Measurements from ENCODE around the gene ADK.
"Not testable (repeated sequence)": the region's sequence is repeated elsewhere in the genome, so short reads cannot be mapped to it uniquely, and the experiment has no call there.

ADK gene

DNA sequence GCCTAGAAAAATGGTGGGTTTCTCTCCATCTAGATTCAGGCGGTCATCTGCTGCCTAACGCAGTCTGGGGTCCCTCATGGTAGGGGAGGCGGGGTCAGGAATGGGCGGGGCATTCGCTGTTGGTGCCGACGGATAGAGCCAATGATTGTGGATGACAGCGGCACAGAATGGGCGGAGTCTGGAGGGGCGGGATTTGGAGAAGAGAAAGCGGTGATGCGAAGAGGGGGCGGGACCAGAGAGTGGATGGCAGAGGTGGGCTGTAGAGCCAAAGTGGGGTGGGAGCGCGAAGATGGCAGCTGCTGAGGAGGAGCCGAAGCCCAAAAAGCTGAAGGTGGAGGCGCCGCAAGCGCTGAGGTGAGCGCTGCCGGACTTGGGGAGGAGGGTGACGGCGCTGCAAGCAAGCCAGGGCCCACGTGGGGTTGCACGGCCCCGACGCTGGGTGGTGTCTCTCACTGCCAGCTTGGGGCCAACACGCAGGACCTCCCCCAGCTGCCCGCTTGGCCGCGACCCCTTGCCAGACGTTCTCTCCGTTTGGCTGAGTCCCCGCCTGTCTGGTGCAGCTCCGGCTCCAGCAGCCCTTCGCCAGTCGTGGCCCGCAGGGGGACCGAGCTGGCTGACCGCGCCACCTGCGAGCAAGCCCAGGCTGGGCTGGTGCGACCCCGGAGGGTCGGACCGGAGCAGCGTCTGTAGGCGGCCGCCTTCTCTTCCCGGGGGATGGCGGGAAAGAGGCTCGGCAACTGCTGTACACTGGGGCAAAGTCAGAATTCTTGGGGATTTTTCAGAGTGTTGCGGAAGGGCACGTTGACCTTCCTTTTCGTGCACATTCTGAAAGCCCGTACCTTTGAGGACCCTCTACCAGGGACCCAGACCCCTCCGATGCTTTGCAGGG is at the start of gene ADK:
Gene ADK, plus strand, starts transcription at position 232 of the 889 bp plus-strand sequence. Its CDS starts 58 bp downstream, at position 290.
- peak; percentile 97 for DNase-seq (ENCODE audit: low spot score)

- peak; percentile 38 for DNase-seq (ENCODE audit: low spot score)
Measured at GRCh38 chr10:74103560-74104258, 47.3 kb upstream of the ADK start.

DNA sequence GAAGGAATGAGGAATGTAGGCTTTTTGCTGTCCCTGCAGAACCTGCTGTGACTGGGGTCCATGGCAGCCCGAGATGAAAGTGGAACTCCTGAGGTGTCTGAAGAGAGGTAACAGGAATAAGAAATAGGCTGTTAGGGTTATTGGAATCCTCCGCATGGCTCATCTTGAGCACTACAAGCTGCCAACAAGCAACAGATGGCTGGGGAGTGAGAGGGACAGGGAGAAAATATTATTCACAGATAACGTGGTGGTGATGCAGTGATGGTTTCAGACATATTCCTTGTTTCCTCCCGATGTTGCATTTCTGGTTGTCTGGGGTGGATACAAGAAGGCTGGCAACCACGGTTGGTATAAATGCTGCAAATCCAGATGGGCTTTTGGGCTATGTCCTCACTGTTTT is 46.5 kb upstream of the ADK start:
- no peak for DNase-seq (ENCODE audit: low spot score)

- DNase-seq (ENCODE audit: low spot score) = no peak
Measured at GRCh38 chr10:74104996-74105395, 46.0 kb upstream of the ADK start.

DNA sequence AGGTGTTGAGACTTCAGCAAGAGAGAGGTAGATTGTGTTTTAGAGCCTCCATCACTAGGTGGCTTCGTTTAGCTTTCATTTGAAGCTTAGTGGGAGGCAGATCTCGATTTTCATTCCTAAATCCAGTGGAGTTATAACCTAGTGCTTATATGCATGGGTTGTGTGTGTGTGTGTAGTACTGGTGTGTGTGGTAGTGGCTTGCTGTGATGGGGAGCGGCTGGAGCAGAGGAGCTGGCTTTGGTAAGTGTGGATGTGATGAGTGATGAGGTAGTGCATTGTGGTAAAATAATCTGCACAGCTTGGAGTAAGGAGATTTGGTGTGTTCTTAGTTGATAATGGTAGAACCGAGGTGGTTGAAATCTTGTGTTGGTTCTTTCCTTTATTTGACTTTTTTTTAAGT is 43.6 kb upstream of the ADK start:
- DNase-seq (ENCODE audit: low spot score) = no peak

- no peak for DNase-seq (ENCODE audit: low spot score)
Measured at GRCh38 chr10:74109452-74109851, 41.6 kb upstream of the ADK start.

GRCh38 chr10:74110120-74110519 is 40.9 kb upstream of the ADK start:
- DNase-seq (ENCODE audit: low spot score) = no peak

DNA sequence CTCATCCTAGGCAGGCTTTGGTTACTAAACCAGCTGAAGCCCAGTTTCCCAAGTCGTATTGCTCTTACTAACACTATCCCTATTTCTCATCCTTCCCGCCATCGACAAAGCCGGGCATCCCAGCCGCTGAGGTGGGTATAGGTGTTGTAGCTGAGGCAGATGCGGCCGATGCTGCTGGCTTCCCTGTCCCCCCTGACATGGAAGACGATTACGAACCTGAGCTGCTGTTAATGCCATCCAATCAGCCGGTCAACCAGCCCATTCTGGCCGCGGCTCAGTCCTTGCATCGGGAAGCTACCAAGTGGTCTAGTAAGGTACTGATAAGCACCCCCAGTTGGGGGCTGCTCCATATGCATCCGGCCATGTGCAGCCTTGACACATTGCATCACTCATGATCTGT is 39.2 kb upstream of the ADK start:
- DNase-seq (ENCODE audit: low spot score) = no peak

- peak; percentile 73 for DNase-seq (ENCODE audit: low spot score)
Measured at GRCh38 chr10:74113546-74113945, 37.5 kb upstream of the ADK start.

DNA sequence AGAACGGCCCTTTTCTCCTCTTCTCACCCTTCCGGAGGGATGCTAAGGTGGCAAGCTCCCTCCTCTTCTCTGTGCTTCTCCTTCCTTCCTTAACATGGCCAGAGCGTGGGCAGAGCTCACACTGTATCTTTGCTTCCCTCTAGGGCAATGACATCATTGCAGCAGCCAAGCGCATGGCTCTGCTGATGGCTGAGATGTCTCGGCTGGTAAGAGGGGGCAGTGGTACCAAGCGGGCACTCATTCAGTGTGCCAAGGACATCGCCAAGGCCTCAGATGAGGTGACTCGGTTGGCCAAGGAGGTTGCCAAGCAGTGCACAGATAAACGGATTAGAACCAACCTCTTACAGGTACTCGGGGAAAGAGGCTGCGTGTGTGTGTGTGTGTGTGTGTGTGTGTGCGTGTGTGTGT is 37.0 kb upstream of the ADK start:
- DNase-seq (ENCODE audit: low spot score) = no peak

- no peak for DNase-seq (ENCODE audit: low spot score)
Measured at GRCh38 chr10:74117738-74118137, 33.3 kb upstream of the ADK start.

DNA sequence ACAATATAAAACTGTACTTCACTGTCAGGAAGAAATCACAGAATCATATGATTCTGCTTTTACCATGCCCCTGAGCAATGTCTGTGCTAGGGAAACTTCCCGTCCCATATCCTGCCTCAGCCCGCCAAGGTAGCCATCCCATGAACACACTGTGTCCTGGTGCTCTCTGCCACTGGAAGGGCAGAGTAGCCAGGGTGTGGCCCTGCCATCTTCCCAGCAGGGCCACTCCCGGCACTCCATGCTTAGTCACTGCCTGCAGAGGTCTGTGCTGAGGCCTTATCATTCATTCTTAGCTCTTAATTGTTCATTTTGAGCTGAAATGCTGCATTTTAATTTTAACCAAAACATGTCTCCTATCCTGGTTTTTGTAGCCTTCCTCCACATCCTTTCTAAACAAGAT is 32.2 kb upstream of the ADK start:
- no peak for DNase-seq (ENCODE audit: low spot score)

- DNase-seq (ENCODE audit: low spot score) = no peak
Measured at GRCh38 chr10:74120911-74121310, 30.1 kb upstream of the ADK start.

DNA sequence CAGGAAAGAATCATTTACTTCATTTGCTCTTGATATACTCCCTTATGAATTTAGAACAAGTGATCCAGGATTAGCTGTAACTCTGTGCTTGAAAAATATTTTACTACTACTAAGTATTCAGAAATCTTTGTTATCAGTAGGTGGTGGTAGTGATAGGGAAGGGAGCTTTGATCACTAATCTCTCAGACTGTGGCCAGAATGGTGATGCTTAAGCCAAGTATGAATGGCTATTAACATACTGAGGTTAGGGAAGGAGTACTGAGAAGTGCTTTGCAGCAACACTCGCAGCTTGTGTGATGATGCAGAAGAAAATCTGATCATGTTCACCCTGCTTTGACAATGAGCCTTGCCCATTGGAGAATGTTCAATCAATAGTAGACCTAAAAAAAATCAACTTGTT is 29.7 kb upstream of the ADK start:
- no peak for DNase-seq (ENCODE audit: low spot score)

- no peak for DNase-seq (ENCODE audit: low spot score)
Measured at GRCh38 chr10:74122060-74122459, 29.0 kb upstream of the ADK start.

- DNase-seq (ENCODE audit: low spot score) = no peak
Measured at GRCh38 chr10:74123081-74123480, 27.9 kb upstream of the ADK start.

DNA sequence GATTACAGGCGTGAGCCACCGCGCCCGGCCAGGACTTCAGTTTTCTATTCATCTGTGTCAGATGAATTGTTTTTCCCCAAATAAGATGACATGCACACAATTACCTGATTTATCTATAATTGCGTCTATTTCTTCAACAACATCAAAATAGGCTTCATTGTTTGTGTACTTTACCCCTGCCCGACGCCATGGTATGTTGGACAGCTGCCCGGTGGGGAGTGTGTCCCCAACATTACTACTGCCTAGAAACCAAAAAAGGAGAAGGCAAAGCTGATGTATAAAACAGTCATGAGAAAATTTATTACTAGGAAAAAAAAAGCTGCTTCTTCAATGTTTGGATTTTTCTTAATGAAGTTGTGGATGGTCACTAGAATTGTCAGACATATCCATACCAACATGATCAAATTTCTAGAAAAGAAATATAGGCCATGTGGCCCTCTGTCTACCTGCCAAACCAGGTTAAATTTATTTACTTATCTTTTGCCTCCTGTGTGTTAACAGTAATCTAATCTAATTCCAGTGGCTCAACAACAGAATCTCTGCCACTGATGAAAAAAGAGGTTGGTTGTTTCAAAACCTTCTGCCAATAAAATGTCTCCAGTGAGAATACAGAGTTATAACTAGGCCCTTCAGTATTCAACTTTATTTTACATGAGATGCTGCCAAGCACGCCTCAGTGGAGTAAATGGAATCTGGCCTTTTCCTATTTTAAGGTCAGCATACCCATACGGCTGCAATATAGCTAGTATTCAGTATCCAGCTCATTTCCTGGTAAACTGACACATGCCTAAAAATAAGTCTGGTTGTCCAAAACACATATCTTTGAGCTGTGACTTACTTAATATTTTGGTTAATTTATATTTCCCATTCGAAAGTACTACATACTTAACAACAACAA is 16.8 kb upstream of the ADK start:
- no peak for DNase-seq (ENCODE audit: low spot score)

GRCh38 chr10:74135452-74135851 is 15.6 kb upstream of the ADK start:
- DNase-seq (ENCODE audit: low spot score) = no peak

- no peak for DNase-seq (ENCODE audit: low spot score)
Measured at GRCh38 chr10:74137992-74138391, 13.0 kb upstream of the ADK start.

DNA sequence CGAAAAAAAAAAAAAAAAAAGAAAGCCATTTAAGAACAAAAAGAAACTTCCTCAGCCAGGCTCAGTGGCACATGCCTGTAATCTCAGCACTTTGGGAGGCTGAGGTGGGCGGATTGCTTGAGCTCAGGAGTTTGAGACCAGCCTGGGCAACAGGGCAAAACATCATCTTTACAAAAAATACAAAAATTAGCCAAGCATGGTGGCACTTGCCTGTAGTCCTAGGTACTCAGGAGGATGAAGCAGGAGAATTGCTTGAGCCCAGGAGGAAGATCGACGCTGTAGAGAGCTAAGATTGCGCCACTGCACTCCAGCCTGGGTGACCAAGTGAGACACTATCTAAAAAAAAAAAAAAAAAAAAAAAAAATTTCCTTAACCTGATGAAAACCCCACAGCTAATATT is 12.4 kb upstream of the ADK start:
- not testable (repeated sequence) for DNase-seq (ENCODE audit: low spot score)

GRCh38 chr10:74139981-74140380 is 11.0 kb upstream of the ADK start:
- no peak for DNase-seq (ENCODE audit: low spot score)

DNA sequence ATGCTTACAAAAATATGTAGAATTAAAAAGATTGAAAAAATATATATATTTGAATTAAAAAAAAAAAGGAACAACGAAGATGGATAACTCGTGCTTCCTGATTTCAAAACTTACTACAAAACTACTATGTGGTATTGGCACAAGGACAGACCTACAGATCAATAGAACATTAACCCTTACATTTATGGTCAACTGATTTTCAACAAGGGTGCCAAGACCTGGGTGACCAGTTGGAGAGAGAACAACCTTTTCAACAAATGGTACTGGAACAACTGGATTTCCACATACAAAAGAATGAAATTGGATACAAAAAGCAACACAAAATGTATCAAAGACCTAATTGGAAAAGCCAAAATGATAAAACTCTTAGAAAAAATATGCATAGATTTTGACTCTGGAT is 10.5 kb upstream of the ADK start:
- DNase-seq (ENCODE audit: low spot score) = no peak

Measured in kidney tubule cell (primary cell).